KMS-11 (cell line): Measurements from ENCODE around the gene FUS.
"Not testable (repeated sequence)": the region's sequence is repeated elsewhere in the genome, so short reads cannot be mapped to it uniquely, and the experiment has no call there.

ENCODE experiments used
- H2AFZ ChIP-seq: fragments of 200-600 bp; sonication (generic); 2 replicates; pipeline ENCODE4 v1.6.1; 2016; ENCODE audit warnings: antibody characterized with exemption, mixed run types, low read depth
- H3K27ac ChIP-seq: fragments of 200-600 bp; sonication (generic); 2 replicates; pipeline ENCODE4 v1.6.1; 2016; ENCODE audit warnings: mild to moderate bottlenecking, mixed run types
- H3K27me3 ChIP-seq: fragments of 200-600 bp; sonication (generic); 2 replicates; pipeline ENCODE4 v1.6.1; 2017; ENCODE audit warnings: mild to moderate bottlenecking, low read depth, mixed run types, moderate library complexity; ENCODE audit not compliant: insufficient read depth
- H3K36me3 ChIP-seq: fragments of 200-600 bp; sonication (generic); 2 replicates; pipeline ENCODE4 v1.6.1; 2017; ENCODE audit warnings: mild to moderate bottlenecking, mixed run types; ENCODE audit not compliant: insufficient read depth
- H3K4me1 ChIP-seq: fragments of 200-600 bp; sonication (generic); 2 replicates; pipeline ENCODE4 v1.6.1; 2016; ENCODE audit warnings: mild to moderate bottlenecking, low read depth, mixed run types; ENCODE audit not compliant: poor library complexity, severe bottlenecking
- H3K4me2 ChIP-seq: fragments of 200-600 bp; sonication (generic); 2 replicates; pipeline ENCODE4 v1.7.0; 2016; ENCODE audit warnings: mild to moderate bottlenecking, mixed run types
- H3K4me3 ChIP-seq: fragments of 200-600 bp; sonication (generic); IDR thresholded peaks from 2 replicates; pipeline ENCODE4 v1.6.1; 2017; ENCODE audit warnings: low read depth, low read length, mixed read lengths; ENCODE audit not compliant: insufficient read depth
- H3K79me2 ChIP-seq: fragments of 200-600 bp; sonication (generic); 2 replicates; pipeline ENCODE4 v1.6.1; 2016; ENCODE audit warnings: low read depth, mixed run types; ENCODE audit not compliant: insufficient read depth
- H3K9ac ChIP-seq: fragments of 200-600 bp; sonication (generic); 2 replicates; pipeline ENCODE4 v1.6.1; 2016; ENCODE audit warnings: mild to moderate bottlenecking, mixed run types
- H4K20me1 ChIP-seq: fragments of 200-600 bp; sonication (generic); 2 replicates; pipeline ENCODE4 v1.6.1; 2016; ENCODE audit warnings: mild to moderate bottlenecking, mixed run types; ENCODE audit not compliant: insufficient read depth
- TF ChIP-seq, protein P1 (sequence below): fragments of 200-600 bp; sonication (generic); conservative IDR thresholded peaks from 2 replicates; pipeline ENCODE4 v1.6.1; 2017; ENCODE audit warnings: low read depth, mild to moderate bottlenecking, antibody characterized with exemption, low read length, moderate library complexity, mixed read lengths

The FUS gene

DNA sequence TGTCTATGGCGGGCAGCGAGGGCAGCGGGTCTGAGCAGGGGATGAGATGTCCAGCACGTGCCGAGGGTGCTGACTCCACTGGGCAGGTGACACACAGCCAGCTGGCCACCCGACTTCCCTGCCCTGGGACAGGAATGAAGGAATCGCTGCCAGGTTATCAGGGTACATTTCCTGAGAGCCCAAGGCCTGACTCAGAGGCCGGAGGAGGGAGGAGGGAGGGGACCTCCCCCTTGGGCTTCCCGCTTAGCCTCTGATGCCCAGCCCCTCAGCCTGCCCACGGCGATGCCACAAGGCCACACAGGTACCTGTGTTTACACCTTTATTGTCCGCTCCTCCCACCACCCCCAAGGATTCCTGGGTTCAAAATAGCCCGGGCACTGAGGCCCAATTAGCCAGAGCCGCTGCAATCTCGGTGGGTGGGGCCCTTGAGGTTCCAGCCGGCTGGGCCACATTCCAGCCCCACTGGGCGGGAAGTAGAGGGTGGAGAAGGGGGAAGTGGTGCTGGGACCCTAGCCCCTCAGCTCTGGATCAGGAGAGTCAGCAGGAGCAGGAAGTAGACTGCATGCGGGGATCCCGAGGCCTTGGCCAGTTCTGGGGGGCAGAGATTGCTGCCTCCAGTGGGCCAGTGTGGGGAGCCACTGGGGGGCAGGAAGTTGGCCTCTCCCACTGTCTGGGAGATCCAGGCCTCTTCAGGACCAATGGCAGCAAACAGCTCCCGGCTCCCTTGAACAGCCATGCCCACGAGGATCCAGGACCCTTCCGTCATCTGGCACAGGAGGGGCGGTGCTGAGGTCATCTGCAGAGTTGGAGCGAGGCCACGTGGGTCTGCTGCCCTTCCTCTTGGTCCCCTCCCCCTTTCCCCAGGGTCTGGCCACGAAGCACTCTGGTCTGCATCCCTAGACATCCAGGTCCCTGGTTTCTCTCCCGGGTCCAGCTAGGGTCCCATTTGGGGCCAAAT lies 41.0 kb upstream of the FUS start:
- H3K4me2 ChIP-seq, result no peak overlapping the region
- H3K4me1 ChIP-seq, result peaks cover 19% of the 10 kb centered on the region

DNA sequence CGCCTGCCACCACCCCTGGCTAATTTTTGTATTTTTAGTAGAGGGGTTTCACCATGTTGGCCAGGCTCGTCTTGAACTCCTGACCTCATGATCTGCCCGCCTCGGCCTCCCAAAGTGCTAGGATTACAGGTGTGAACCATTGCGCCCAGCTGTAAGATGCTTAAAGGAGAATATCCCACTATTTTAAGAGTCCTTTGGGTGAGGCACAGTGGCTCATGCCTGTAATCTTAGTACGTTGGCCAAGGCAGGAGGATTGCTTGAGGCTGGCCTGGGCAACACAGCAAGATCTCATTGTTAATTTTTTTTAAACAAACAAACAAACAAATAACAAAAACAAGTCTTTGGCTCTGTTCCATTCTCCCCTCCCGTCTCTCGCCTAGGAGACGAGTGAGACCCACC lies 38.9 kb upstream of the FUS start:
- not testable (repeated sequence) for H3K79me2 ChIP-seq, H3K4me3 ChIP-seq, H3K9ac ChIP-seq, H4K20me1 ChIP-seq, H3K27me3 ChIP-seq, H3K36me3 ChIP-seq
- Histone ChIP-seq H3K4me1 (peaks cover 19% of the 10 kb centered on the region), H3K4me2 (peak overlapping the region; percentile 85; the same call in 1 of the 2 replicates), H3K27ac (peak overlapping the region; percentile 35; the same call in 1 of the 2 replicates), H2AFZ (peak overlapping the region; percentile 77; the same call in 1 of the 2 replicates)

More for the DNA sequence above, 41.0 kb upstream of the FUS start:
- Histone ChIP-seq H3K4me3 (no peak overlapping the region), H3K36me3 (no peaks in the 10 kb centered on the region), H2AFZ (no peak overlapping the region), H3K27me3 (no peaks in the 10 kb centered on the region; the same call in 1 of the 2 replicates), H3K27ac (no peak overlapping the region), H3K9ac (no peak overlapping the region), H4K20me1 (no peaks in the 10 kb centered on the region), H3K79me2 (no peaks in the 10 kb centered on the region)
- TF ChIP-seq, protein P1, sequence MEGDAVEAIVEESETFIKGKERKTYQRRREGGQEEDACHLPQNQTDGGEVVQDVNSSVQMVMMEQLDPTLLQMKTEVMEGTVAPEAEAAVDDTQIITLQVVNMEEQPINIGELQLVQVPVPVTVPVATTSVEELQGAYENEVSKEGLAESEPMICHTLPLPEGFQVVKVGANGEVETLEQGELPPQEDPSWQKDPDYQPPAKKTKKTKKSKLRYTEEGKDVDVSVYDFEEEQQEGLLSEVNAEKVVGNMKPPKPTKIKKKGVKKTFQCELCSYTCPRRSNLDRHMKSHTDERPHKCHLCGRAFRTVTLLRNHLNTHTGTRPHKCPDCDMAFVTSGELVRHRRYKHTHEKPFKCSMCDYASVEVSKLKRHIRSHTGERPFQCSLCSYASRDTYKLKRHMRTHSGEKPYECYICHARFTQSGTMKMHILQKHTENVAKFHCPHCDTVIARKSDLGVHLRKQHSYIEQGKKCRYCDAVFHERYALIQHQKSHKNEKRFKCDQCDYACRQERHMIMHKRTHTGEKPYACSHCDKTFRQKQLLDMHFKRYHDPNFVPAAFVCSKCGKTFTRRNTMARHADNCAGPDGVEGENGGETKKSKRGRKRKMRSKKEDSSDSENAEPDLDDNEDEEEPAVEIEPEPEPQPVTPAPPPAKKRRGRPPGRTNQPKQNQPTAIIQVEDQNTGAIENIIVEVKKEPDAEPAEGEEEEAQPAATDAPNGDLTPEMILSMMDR, result no peak

DNA sequence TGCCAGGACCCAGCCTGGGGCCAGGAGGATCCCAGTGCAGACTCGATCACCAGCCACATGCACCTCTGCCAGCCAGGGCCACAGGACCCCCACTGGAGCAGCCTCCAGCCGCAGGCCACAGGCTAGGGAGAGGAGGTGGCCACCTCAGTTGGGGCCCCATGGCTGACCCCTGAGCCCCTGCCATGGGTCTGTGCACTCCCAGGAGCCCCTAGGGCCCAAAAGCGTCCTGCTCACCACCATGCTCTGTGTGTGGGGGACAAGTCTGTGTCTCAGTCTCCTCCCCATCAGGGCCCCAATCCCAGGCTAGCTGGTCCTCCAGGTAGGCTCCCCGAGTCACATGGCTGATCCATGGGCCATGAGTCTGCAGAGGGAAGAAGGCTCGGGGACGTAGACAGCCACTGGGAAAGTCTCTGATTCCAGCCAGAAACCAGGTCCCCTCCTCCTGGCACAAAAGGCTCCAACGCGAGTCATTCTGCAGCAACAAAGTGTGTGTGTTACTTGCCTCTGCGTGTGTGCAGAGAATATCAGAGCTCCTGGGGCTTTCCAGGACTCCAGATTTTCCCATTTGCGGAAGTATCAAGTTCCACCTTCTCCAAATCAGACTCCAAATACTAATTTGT lies 38.3 kb upstream of the FUS start:
- H3K4me2 ChIP-seq, result peak overlapping the region; percentile 85
- H4K20me1 ChIP-seq, result no peaks in the 10 kb centered on the region
- peaks cover 19% of the 10 kb centered on the region for H3K4me1 ChIP-seq
- peak overlapping the region; percentile 35; the same call in 1 of the 2 replicates for H3K27ac ChIP-seq
- TF ChIP-seq, protein P1, result no peak
- no peak overlapping the region for H3K4me3 ChIP-seq
- peak overlapping the region; percentile 77 for H2AFZ ChIP-seq
- no peaks in the 10 kb centered on the region for H3K36me3 ChIP-seq
- H3K79me2 ChIP-seq, result no peaks in the 10 kb centered on the region
- H3K27me3 ChIP-seq, result no peaks in the 10 kb centered on the region; the same call in 1 of the 2 replicates
- peak overlapping the region; percentile 37; the same call in 1 of the 2 replicates for H3K9ac ChIP-seq

DNA sequence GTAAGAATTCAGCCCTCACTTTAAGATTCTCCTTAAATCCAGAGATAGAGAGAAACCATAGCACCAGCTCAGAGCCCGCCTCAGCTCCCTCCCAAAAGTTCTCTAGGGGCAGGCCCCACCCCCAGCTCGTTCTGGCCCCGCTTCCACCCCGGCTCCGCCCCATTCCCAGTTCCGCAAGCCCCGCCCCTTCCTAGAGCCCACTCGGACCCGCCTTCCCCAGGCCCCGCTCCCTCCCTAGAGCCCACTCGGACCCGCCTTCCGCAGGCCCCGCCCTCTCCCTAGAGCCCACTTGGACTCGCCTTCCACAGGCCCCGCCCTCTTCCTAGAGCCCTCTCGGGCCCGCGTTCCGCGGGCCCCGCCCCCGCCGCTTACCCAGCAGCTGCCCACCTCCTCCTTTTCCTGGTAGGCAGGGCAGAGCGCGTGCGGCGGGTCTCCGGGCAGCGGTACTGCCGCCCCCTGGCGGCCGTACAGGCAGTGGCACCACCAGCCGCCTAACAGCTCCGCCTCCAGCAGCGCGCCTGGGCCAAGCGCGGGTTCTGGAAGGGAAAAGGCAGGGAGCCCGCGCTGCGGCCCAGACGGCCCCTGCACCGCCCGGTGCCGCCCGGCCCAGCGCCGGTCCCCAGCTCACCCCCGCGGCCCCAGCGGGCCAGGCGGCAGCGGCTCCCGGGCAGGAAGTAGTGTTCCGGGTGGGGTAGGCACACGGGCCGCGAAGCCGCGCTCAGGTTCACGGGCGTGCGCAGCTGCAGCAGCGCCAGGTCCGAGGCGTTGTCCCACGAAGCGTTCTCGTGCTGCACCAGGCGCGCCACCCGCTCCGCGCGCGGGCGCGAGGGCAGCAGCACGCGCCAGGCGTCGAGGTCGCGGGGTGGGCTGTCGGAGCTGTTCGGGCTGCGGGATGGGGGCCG lies 37.6 kb upstream of the FUS start:
- Histone ChIP-seq H4K20me1 (no peaks in the 10 kb centered on the region), H3K4me2 (peak overlapping the region; percentile 85), H3K27me3 (no peaks in the 10 kb centered on the region; the same call in 1 of the 2 replicates), H3K4me3 (no peak overlapping the region), H3K9ac (peak overlapping the region; percentile 58; the same call in 1 of the 2 replicates), H3K79me2 (no peaks in the 10 kb centered on the region), H3K4me1 (peaks cover 19% of the 10 kb centered on the region), H3K27ac (peak overlapping the region; percentile 35), H2AFZ (peak overlapping the region; percentile 98), H3K36me3 (no peaks in the 10 kb centered on the region)
- TF ChIP-seq, protein P1, result peak; percentile 88
